IPS-18a (cell line): Measurements from ENCODE around the gene ADK.
"Not testable (repeated sequence)": the region's sequence is repeated elsewhere in the genome, so short reads cannot be mapped to it uniquely, and the experiment has no call there.

ENCODE experiments used
- H3K27ac ChIP-seq: one replicate; pipeline ENCODE4 v1.5.1; 2013; ENCODE audit warnings: low read length
- H3K27me3 ChIP-seq: one replicate; pipeline ENCODE4 v1.6.1; 2013; ENCODE audit warnings: mild to moderate bottlenecking, low read length; ENCODE audit not compliant: control insufficient read depth, insufficient read depth
- H3K36me3 ChIP-seq: one replicate; pipeline ENCODE4 v1.6.1; 2013; ENCODE audit warnings: low read depth, low read length; ENCODE audit not compliant: control insufficient read depth
- H3K4me1 ChIP-seq: one replicate; pipeline ENCODE4 v1.6.1; 2013; ENCODE audit warnings: low read depth, low read length; ENCODE audit not compliant: control insufficient read depth
- H3K4me3 ChIP-seq: one replicate; pipeline ENCODE4 v1.5.1; 2013; ENCODE audit warnings: low read length
- H3K9ac ChIP-seq: one replicate; pipeline ENCODE4 v1.6.1; 2013; ENCODE audit warnings: mild to moderate bottlenecking, low read length, moderate library complexity
- H3K9me3 ChIP-seq: one replicate; pipeline ENCODE4 v1.6.1; 2013; ENCODE audit warnings: low read depth, low read length; ENCODE audit not compliant: control insufficient read depth

ADK gene

GRCh38 chr10:74190494-74190893, 39.5 kb downstream of the ADK start:
- no peak overlapping the region for H3K4me3 ChIP-seq
- H3K27me3 ChIP-seq: no peaks in the 10 kb centered on the region

GRCh38 chr10:74194545-74194944, 43.5 kb downstream of the ADK start:
- Histone ChIP-seq H3K27ac (no peak overlapping the region), H3K9ac (no peak overlapping the region), H3K27me3 (no peaks in the 10 kb centered on the region), H3K9me3 (no peaks in the 10 kb centered on the region), H3K4me1 (no peaks in the 10 kb centered on the region), H3K36me3 (no peaks in the 10 kb centered on the region), H3K4me3 (no peak overlapping the region)

More at GRCh38 chr10:74190494-74190893, 39.5 kb downstream of the ADK start:
- no peaks in the 10 kb centered on the region for H3K36me3 ChIP-seq
- no peaks in the 10 kb centered on the region for H3K4me1 ChIP-seq
- no peak overlapping the region for H3K27ac ChIP-seq
- no peak overlapping the region for H3K9ac ChIP-seq
- H3K9me3 ChIP-seq: no peaks in the 10 kb centered on the region

DNA sequence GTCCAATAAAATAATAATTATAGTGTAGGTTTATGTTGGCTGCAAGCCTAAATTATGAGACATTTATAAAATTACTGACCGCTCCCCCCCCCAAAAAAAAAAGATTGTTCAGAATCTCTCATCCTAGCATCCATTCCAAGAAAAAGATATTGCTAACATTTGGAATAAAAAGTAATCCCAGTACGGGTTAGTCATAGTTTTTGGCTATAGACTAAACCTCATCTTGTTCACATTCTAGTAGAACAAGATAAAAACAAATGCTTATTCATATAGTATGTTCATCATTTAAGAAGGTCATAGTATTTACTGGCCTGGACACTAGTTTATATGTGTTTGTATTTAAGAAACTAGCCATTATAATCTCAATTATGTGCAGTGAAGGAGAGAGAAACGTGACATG, 44.0 kb downstream of the ADK start:
- Histone ChIP-seq H3K27ac (no peak overlapping the region), H3K36me3 (no peaks in the 10 kb centered on the region), H3K9ac (no peak overlapping the region), H3K9me3 (no peaks in the 10 kb centered on the region), H3K4me3 (no peak overlapping the region), H3K4me1 (no peaks in the 10 kb centered on the region), H3K27me3 (no peaks in the 10 kb centered on the region)

GRCh38 chr10:74199315-74199714, 48.3 kb downstream of the ADK start:
- Histone ChIP-seq H3K4me3 (no peak overlapping the region), H3K36me3 (peaks cover 8% of the 10 kb centered on the region), H3K27ac (no peak overlapping the region), H3K4me1 (no peaks in the 10 kb centered on the region), H3K9me3 (no peaks in the 10 kb centered on the region), H3K9ac (no peak overlapping the region), H3K27me3 (no peaks in the 10 kb centered on the region)

DNA sequence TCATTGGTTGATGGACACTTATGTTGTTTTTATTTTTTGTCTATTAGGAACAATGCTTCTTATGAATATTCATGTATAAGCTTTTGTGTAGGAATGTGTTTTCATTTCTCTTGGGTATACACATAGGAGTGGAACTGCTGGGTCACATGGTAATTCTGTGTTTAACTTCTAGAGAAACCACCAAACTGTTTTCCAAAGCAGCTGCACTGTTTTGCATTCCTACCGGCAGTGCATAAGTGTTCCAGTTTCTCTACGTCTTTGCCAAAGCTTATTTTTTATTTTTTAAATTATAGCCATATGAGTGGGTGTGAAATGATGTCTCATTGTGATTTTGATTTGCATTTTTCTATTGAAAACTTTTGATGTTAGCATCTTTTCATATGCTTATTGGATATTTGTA, 51.3 kb downstream of the ADK start:
- no peaks in the 10 kb centered on the region for H3K4me1 ChIP-seq
- H3K27ac ChIP-seq: no peak overlapping the region
- H3K9me3 ChIP-seq: no peaks in the 10 kb centered on the region
- H3K4me3 ChIP-seq: no peak overlapping the region
- H3K36me3 ChIP-seq: peaks cover 8% of the 10 kb centered on the region
- no peak overlapping the region for H3K9ac ChIP-seq
- no peaks in the 10 kb centered on the region for H3K27me3 ChIP-seq

DNA sequence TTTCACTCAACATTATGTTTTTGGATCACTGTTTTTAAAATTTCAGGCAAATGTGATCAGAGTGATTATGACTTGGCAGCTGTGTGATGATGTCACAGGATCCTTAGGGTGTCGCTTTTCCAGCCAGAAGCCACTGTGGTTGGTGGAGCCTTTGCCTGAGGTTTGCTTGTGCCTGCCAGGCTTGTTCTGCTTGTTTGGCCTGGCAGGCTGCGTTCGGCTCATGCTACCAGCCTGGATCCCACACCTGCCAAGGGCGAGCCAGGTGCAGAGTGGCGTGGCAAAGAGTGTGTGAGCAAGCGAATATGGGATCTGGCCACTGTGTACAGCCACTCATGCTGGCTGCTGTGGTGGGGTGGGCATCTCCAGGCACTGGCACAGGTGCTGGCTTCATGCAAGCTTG, 55.7 kb downstream of the ADK start:
- Histone ChIP-seq H3K9ac (no peak overlapping the region), H3K27me3 (no peaks in the 10 kb centered on the region), H3K4me1 (no peaks in the 10 kb centered on the region), H3K9me3 (no peaks in the 10 kb centered on the region), H3K27ac (no peak overlapping the region), H3K4me3 (no peak overlapping the region), H3K36me3 (no peaks in the 10 kb centered on the region)

DNA sequence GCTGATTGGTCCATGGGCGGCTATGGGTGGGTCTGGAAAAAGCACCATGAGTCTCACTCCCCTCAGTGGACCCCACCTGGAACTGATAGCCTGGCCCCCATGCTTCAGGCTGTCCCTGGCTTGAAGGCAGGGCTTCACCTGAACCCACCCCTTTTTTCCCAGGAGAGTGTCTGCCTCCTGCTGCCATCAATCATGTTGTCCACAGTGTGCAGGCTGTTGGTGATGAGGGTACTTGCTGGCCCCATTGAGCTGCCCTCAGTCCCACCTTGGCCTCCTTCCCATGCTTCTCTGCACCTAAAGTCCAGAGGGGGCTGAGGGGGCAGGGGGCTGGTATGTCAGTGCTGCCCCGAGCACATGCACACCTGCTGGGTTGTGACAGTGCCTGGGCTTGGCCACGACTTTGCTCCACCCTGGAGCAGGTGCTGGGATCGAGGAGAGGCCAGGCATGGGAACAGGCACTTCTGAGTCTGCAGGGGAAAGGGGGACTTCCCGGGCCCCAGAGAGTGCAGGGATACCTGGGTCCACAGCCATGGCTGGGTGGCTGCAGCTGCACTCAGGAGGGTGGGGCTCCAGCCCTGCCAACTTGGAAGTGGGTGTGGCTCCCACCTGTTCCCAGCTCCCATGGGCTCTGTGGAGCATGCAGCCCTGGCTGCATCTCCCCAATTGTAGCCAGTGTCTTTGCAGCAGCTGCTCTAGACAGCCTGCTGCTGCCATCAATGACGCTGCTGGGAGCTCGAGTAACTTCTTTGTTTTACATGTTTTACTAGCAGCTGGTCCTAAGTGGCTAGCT, 56.9 kb downstream of the ADK start:
- H3K9me3 ChIP-seq: no peaks in the 10 kb centered on the region
- H3K4me3 ChIP-seq: no peak overlapping the region
- no peak overlapping the region for H3K27ac ChIP-seq
- no peaks in the 10 kb centered on the region for H3K4me1 ChIP-seq
- no peaks in the 10 kb centered on the region for H3K27me3 ChIP-seq
- no peak overlapping the region for H3K9ac ChIP-seq
- H3K36me3 ChIP-seq: no peaks in the 10 kb centered on the region

GRCh38 chr10:74208997-74209396, 58.0 kb downstream of the ADK start:
- Histone ChIP-seq H3K27ac (no peak overlapping the region), H3K27me3 (no peaks in the 10 kb centered on the region), H3K36me3 (no peaks in the 10 kb centered on the region), H3K9me3 (no peaks in the 10 kb centered on the region), H3K4me1 (no peaks in the 10 kb centered on the region), H3K4me3 (no peak overlapping the region), H3K9ac (no peak overlapping the region)

DNA sequence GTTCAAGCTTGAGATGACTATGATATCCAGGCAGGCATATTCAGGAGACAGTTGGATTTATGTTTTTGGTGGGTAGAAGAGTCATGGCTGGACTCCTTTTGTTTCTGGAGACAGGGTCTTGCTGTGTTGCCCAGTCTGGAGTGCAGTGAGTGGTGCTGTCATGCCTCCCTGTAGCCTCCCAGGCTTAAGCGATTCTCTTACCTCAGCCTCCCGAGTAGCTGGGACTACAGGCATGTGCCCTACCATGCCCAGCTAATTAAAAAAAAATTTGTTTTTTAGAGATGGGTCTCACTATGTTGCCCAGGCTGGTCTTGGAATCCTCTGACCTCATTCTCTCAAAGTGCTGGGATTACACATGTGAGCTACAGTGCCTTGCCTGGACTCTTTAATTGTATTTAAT, 62.0 kb downstream of the ADK start:
- Histone ChIP-seq H3K36me3 (no peaks in the 10 kb centered on the region), H3K4me1 (no peaks in the 10 kb centered on the region), H3K27me3 (no peaks in the 10 kb centered on the region), H3K27ac (no peak overlapping the region), H3K9me3 (peaks cover 3% of the 10 kb centered on the region), H3K9ac (no peak overlapping the region), H3K4me3 (no peak overlapping the region)

DNA sequence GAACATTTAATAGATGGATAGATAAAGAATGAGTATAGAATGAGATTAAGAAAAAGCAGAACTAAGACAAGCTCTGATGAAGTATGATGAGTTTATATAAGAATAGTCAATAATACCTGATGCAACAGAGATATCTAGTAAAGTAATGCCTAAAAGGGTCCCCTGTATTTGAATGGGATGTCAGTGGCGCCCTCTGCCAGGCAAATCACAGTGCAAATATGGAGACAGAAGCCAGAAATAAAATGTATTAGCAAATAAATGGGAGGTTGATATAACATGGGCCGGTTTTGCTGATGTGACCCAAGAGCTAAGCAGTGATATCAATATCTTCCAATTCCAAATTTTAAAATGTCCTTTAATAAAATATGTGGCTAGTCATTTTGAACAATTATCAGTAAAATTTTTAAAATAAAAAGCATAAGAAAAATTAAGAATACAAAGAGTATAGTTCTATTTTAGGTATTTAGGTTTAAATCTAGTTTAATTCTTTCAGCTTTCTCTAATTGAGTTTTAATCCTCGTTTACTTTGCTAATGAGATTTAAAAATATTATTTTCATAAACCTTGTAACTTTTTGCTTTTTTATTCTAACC, 62.6 kb downstream of the ADK start:
- H3K4me3 ChIP-seq: no peak overlapping the region
- no peaks in the 10 kb centered on the region for H3K27me3 ChIP-seq
- H3K36me3 ChIP-seq: no peaks in the 10 kb centered on the region
- H3K9ac ChIP-seq: no peak overlapping the region
- H3K27ac ChIP-seq: no peak overlapping the region
- peaks cover 3% of the 10 kb centered on the region for H3K9me3 ChIP-seq
- H3K4me1 ChIP-seq: no peaks in the 10 kb centered on the region

DNA sequence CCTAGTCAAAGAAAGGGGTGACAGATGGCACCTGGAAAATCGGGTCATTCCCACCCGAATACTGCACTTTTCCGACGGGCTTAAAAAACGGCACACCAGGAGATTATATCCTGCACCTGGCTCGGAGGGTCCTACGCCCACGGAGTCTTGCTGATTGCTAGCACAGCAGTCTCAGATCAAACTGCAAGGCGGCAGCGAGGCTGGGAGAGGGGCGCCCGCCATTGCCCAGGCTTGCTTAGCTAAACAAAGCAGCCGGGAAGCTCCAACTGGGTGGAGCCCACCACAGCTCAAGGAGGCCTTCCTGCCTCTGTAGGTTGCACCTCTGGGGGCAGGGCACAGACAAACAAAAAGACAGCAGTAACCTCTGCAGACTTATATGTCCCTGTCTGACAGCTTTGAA, 66.1 kb downstream of the ADK start:
- H3K4me3 ChIP-seq, H3K36me3 ChIP-seq, H3K27ac ChIP-seq, H3K9ac ChIP-seq, H3K4me1 ChIP-seq, H3K27me3 ChIP-seq, H3K9me3 ChIP-seq: not testable (repeated sequence)

- not testable (repeated sequence) for H3K27me3 ChIP-seq, H3K9ac ChIP-seq, H3K4me3 ChIP-seq
These were observed 71.4 kb downstream of the ADK start for GRCh38 chr10:74222467-74222866.

More at GRCh38 chr10:74222467-74222866, 71.4 kb downstream of the ADK start:
- H3K9me3 ChIP-seq, H3K36me3 ChIP-seq, H3K27ac ChIP-seq, H3K4me1 ChIP-seq: not testable (repeated sequence)
